ENCODE measurements around the gene RHEB.

DNA sequence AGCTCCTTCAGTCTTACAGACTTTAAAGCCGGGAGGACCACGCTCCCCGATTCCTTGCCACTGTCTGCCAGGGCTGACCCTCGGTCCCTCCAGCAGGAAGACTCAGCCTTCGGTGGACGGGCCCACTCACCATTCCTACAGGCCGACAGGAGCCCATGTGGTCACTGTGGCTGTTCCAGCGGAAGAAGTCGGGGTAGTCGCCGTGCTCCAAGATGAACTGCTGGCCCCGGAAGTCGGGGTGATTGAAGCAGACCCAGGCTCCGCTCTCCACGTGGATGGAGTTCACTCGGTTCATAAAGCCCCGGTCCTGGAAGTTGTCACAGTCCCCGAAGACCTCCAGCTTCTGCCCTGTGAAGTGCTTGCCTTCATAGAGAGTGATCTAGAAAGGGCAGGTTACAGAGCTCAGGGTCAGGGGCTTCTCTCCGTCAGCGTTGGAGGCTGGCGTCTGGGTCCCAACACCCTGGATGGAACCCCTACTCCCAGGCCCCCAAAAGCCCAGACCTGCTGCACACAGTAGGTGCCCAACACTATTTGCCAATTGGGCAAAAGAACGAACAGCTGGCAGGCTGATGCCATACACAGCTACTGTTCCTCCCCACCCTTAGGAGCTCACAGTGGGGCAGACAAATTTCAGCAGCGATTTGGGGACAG is 81.7 kb downstream of the RHEB start:
- TF ChIP-seq, protein P1, sequence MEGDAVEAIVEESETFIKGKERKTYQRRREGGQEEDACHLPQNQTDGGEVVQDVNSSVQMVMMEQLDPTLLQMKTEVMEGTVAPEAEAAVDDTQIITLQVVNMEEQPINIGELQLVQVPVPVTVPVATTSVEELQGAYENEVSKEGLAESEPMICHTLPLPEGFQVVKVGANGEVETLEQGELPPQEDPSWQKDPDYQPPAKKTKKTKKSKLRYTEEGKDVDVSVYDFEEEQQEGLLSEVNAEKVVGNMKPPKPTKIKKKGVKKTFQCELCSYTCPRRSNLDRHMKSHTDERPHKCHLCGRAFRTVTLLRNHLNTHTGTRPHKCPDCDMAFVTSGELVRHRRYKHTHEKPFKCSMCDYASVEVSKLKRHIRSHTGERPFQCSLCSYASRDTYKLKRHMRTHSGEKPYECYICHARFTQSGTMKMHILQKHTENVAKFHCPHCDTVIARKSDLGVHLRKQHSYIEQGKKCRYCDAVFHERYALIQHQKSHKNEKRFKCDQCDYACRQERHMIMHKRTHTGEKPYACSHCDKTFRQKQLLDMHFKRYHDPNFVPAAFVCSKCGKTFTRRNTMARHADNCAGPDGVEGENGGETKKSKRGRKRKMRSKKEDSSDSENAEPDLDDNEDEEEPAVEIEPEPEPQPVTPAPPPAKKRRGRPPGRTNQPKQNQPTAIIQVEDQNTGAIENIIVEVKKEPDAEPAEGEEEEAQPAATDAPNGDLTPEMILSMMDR (IDR thresholded peaks at IDR 0.05; ENCODE audit: borderline replicate concordance, extremely low read depth, low read length, poor library complexity, severe bottlenecking), result no peak
- no peak for TF ChIP-seq EZH2 (IDR thresholded peaks at IDR 0.05; ENCODE audit: borderline replicate concordance, low read depth, low read length, severe bottlenecking)
